ENCODE data around the gene ADAMTS1. TPM values are rescaled to one million over a fixed set of nuclear protein-coding genes. Genes with fewer than 3 reads are reported as not detected.
"Not testable (repeated sequence)": the region's sequence is repeated elsewhere in the genome, so short reads cannot be mapped to it uniquely, and the experiment has no call there.

The ADAMTS1 gene
- total and polyA plus RNA-seq, 9 donors, result 13.4 to 36.8 (median 17.4) TPM

GRCh38 chr21:26874347-26874746 is 29.1 kb upstream of the ADAMTS1 start:
- Histone ChIP-seq H3K4me3 (ENCODE audit: low read length) (no peak overlapping the region), H3K27ac (ENCODE audit: low read length) (no peak overlapping the region), H3K4me1 (ENCODE audit: control insufficient read depth, insufficient read depth, low read length) (no peaks in the 10 kb centered on the region), H3K27me3 (ENCODE audit: control insufficient read depth, insufficient read depth, low read length) (no peaks in the 10 kb centered on the region), H3K36me3 (ENCODE audit: control insufficient read depth, insufficient read depth, low read length) (no peaks in the 10 kb centered on the region), H3K9me3 (replicated peaks; ENCODE audit: control insufficient read depth, low read depth, low read length) (peaks cover 8% of the 10 kb centered on the region)
- WGBS (ENCODE audit: insufficient coverage), result 100% methylated on average over 1 of the region's 1 CpG
- no peak for DNase-seq

GRCh38 chr21:26865857-26866256 is 20.6 kb upstream of the ADAMTS1 start:
- H3K27ac ChIP-seq (ENCODE audit: low read length), result no peak overlapping the region
- no peaks in the 10 kb centered on the region for H3K9me3 ChIP-seq (replicated peaks; ENCODE audit: control insufficient read depth, low read depth, low read length)
- no peaks in the 10 kb centered on the region for H3K36me3 ChIP-seq (ENCODE audit: control insufficient read depth, insufficient read depth, low read length)
- H3K4me1 ChIP-seq (ENCODE audit: control insufficient read depth, insufficient read depth, low read length), result no peaks in the 10 kb centered on the region
- no peak overlapping the region for H3K4me3 ChIP-seq (ENCODE audit: low read length)
- DNase-seq, result no peak
- H3K27me3 ChIP-seq (ENCODE audit: control insufficient read depth, insufficient read depth, low read length), result no peaks in the 10 kb centered on the region
- 83% methylated on average over 1 of the region's 3 CpGs for WGBS (ENCODE audit: insufficient coverage)

- not testable (repeated sequence) for H3K9me3 ChIP-seq (replicated peaks; ENCODE audit: control insufficient read depth, low read depth, low read length); DNase-seq; H3K27me3 ChIP-seq (ENCODE audit: control insufficient read depth, insufficient read depth, low read length); H3K27ac ChIP-seq (ENCODE audit: low read length); H3K36me3 ChIP-seq (ENCODE audit: control insufficient read depth, insufficient read depth, low read length); H3K4me1 ChIP-seq (ENCODE audit: control insufficient read depth, insufficient read depth, low read length); H3K4me3 ChIP-seq (ENCODE audit: low read length)
- WGBS (ENCODE audit: insufficient coverage), result 94% methylated on average over 5 of the region's 7 CpGs
Observed at GRCh38 chr21:26856871-26857350, 11.7 kb upstream of the ADAMTS1 start.

- WGBS (ENCODE audit: insufficient coverage), result 90% methylated on average over 14 of the region's 14 CpGs
- H3K4me3 ChIP-seq (ENCODE audit: low read length); H3K27ac ChIP-seq (ENCODE audit: low read length); H3K36me3 ChIP-seq (ENCODE audit: control insufficient read depth, insufficient read depth, low read length); H3K9me3 ChIP-seq (replicated peaks; ENCODE audit: control insufficient read depth, low read depth, low read length); H3K4me1 ChIP-seq (ENCODE audit: control insufficient read depth, insufficient read depth, low read length); DNase-seq; H3K27me3 ChIP-seq (ENCODE audit: control insufficient read depth, insufficient read depth, low read length): not testable (repeated sequence)
Observed at GRCh38 chr21:26854695-26855094, 9.5 kb upstream of the ADAMTS1 start.

- H3K4me1 ChIP-seq (ENCODE audit: control insufficient read depth, insufficient read depth, low read length), result peaks cover 2% of the 10 kb centered on the region
- no peaks in the 10 kb centered on the region for H3K9me3 ChIP-seq (replicated peaks; ENCODE audit: control insufficient read depth, low read depth, low read length)
- DNase-seq, result no peak
- H3K4me3 ChIP-seq (ENCODE audit: low read length), result no peak overlapping the region
- H3K27me3 ChIP-seq (ENCODE audit: control insufficient read depth, insufficient read depth, low read length), result no peaks in the 10 kb centered on the region
- H3K36me3 ChIP-seq (ENCODE audit: control insufficient read depth, insufficient read depth, low read length), result no peaks in the 10 kb centered on the region
- no peak overlapping the region for H3K27ac ChIP-seq (ENCODE audit: low read length)
- WGBS (ENCODE audit: insufficient coverage), result 63% methylated on average over 1 of the region's 3 CpGs
Observed at GRCh38 chr21:26852423-26852822, 7.2 kb upstream of the ADAMTS1 start.

GRCh38 chr21:26851109-26851944 is 6.1 kb upstream of the ADAMTS1 start:
- WGBS (ENCODE audit: insufficient coverage), result 85% methylated on average over 4 of the region's 6 CpGs
- Histone ChIP-seq H3K36me3 (ENCODE audit: control insufficient read depth, insufficient read depth, low read length) (no peaks in the 10 kb centered on the region), H3K4me1 (ENCODE audit: control insufficient read depth, insufficient read depth, low read length) (peaks cover 3% of the 10 kb centered on the region), H3K4me3 (ENCODE audit: low read length) (no peak overlapping the region), H3K27ac (ENCODE audit: low read length) (no peak overlapping the region), H3K9me3 (replicated peaks; ENCODE audit: control insufficient read depth, low read depth, low read length) (no peaks in the 10 kb centered on the region), H3K27me3 (ENCODE audit: control insufficient read depth, insufficient read depth, low read length) (no peaks in the 10 kb centered on the region)
- no peak for DNase-seq

GRCh38 chr21:26850116-26850643 is 5.0 kb upstream of the ADAMTS1 start:
- no peaks in the 10 kb centered on the region for H3K9me3 ChIP-seq (replicated peaks; ENCODE audit: control insufficient read depth, low read depth, low read length)
- H3K4me3 ChIP-seq (ENCODE audit: low read length), result no peak overlapping the region
- no peaks in the 10 kb centered on the region for H3K27me3 ChIP-seq (ENCODE audit: control insufficient read depth, insufficient read depth, low read length)
- peaks cover 7% of the 10 kb centered on the region for H3K4me1 ChIP-seq (ENCODE audit: control insufficient read depth, insufficient read depth, low read length)
- peak; percentile 74 for DNase-seq
- no CpG with 5 or more reads among the region's 5 CpGs for WGBS (ENCODE audit: insufficient coverage)
- H3K36me3 ChIP-seq (ENCODE audit: control insufficient read depth, insufficient read depth, low read length), result no peaks in the 10 kb centered on the region
- no peak overlapping the region for H3K27ac ChIP-seq (ENCODE audit: low read length)

GRCh38 chr21:26849428-26850115 is 4.4 kb upstream of the ADAMTS1 start:
- H3K4me3 ChIP-seq (ENCODE audit: low read length), result no peak overlapping the region
- peak; percentile 89 for DNase-seq
- H3K4me1 ChIP-seq (ENCODE audit: control insufficient read depth, insufficient read depth, low read length), result peaks cover 7% of the 10 kb centered on the region
- H3K27ac ChIP-seq (ENCODE audit: low read length), result no peak overlapping the region
- H3K36me3 ChIP-seq (ENCODE audit: control insufficient read depth, insufficient read depth, low read length), result no peaks in the 10 kb centered on the region
- WGBS (ENCODE audit: insufficient coverage), result no CpG with 5 or more reads among the region's 4 CpGs
- no peaks in the 10 kb centered on the region for H3K9me3 ChIP-seq (replicated peaks; ENCODE audit: control insufficient read depth, low read depth, low read length)
- H3K27me3 ChIP-seq (ENCODE audit: control insufficient read depth, insufficient read depth, low read length), result no peaks in the 10 kb centered on the region

- WGBS (ENCODE audit: insufficient coverage), result 33% methylated on average over 1 of the region's 2 CpGs
- Histone ChIP-seq H3K4me1 (ENCODE audit: control insufficient read depth, insufficient read depth, low read length) (peaks cover 10% of the 10 kb centered on the region), H3K4me3 (ENCODE audit: low read length) (no peak overlapping the region), H3K9me3 (replicated peaks; ENCODE audit: control insufficient read depth, low read depth, low read length) (no peaks in the 10 kb centered on the region), H3K27ac (ENCODE audit: low read length) (no peak overlapping the region), H3K27me3 (ENCODE audit: control insufficient read depth, insufficient read depth, low read length) (no peaks in the 10 kb centered on the region), H3K36me3 (ENCODE audit: control insufficient read depth, insufficient read depth, low read length) (no peaks in the 10 kb centered on the region)
- peak; percentile 90 for DNase-seq
Observed at GRCh38 chr21:26847921-26848320, 2.7 kb upstream of the ADAMTS1 start.

GRCh38 chr21:26847002-26847401 is 1.8 kb upstream of the ADAMTS1 start:
- H3K27ac ChIP-seq (ENCODE audit: low read length), result peak overlapping the region; percentile 98
- peaks cover 15% of the 10 kb centered on the region for H3K4me1 ChIP-seq (ENCODE audit: control insufficient read depth, insufficient read depth, low read length)
- no peaks in the 10 kb centered on the region for H3K9me3 ChIP-seq (replicated peaks; ENCODE audit: control insufficient read depth, low read depth, low read length)
- WGBS (ENCODE audit: insufficient coverage), result 25% methylated on average over 11 of the region's 13 CpGs
- H3K4me3 ChIP-seq (ENCODE audit: low read length), result peak overlapping the region; percentile 94
- H3K36me3 ChIP-seq (ENCODE audit: control insufficient read depth, insufficient read depth, low read length), result peaks cover 4% of the 10 kb centered on the region
- no peaks in the 10 kb centered on the region for H3K27me3 ChIP-seq (ENCODE audit: control insufficient read depth, insufficient read depth, low read length)
- peak; percentile 44 for DNase-seq

Data from muscle of leg (tissue), 11 donors.